Mucosa of rectum (tissue), 2 donors: ENCODE measurements around the gene DHRS12.

Source experiments
- H3K27ac ChIP-seq, 2 donors: one replicate each; pipeline ENCODE4 v1.7.0; 2013; ENCODE audit warnings: inconsistent platforms in 2 of 2, low read depth in 2 of 2, low read length in 2 of 2
- H3K27me3 ChIP-seq, 2 donors: one replicate each; pipeline ENCODE4 v1.7.0; 2013; ENCODE audit warnings: low read length in 2 of 2; ENCODE audit not compliant: control insufficient read depth in 2 of 2, insufficient read depth in 2 of 2
- H3K36me3 ChIP-seq, 2 donors: one replicate each; pipeline ENCODE4 v1.7.0; 2013; ENCODE audit warnings: low read length in 2 of 2; ENCODE audit not compliant: control insufficient read depth in 2 of 2, insufficient read depth in 2 of 2
- H3K4me1 ChIP-seq, 2 donors: one replicate each; pipeline ENCODE4 v1.7.0; 2013; ENCODE audit warnings: low read length in 2 of 2, mild to moderate bottlenecking in 1 of 2; ENCODE audit not compliant: control insufficient read depth in 2 of 2, insufficient read depth in 2 of 2
- H3K4me3 ChIP-seq, 2 donors: one replicate each; pipeline ENCODE4 v1.7.0; 2013; ENCODE audit warnings: low read length in 2 of 2
- H3K9ac ChIP-seq, 2 donors: one replicate each; pipeline ENCODE4 v1.7.0; 2013; ENCODE audit warnings: low read length in 2 of 2, low read depth in 1 of 2, mild to moderate bottlenecking in 1 of 2
- H3K9me3 ChIP-seq, 2 donors: one replicate each; pipeline ENCODE4 v1.7.0; 2013; ENCODE audit warnings: low read length in 2 of 2; ENCODE audit not compliant: control insufficient read depth in 2 of 2
- donor health status: healthy.
- donor health status: Normal muscosa, but diverticular disease.

Gene DHRS12

GRCh38 chr13:51783428-51784094 is 20.4 kb downstream of the DHRS12 start:
- Histone ChIP-seq H3K9me3 (no peaks in the 10 kb centered on the region), H3K27ac (no peak overlapping the region), H3K9ac (no peak overlapping the region), H3K4me1 (peaks cover 0 to 27% of the 10 kb centered on the region in 2 donors), H3K36me3 (no peaks in the 10 kb centered on the region), H3K4me3 (no peak overlapping the region), H3K27me3 (no peaks in the 10 kb centered on the region)

GRCh38 chr13:51782026-51782710 is 21.8 kb downstream of the DHRS12 start:
- no peaks in the 10 kb centered on the region for H3K27me3 ChIP-seq
- H3K27ac ChIP-seq, result no peak overlapping the region
- no peaks in the 10 kb centered on the region for H3K9me3 ChIP-seq
- no peak overlapping the region for H3K9ac ChIP-seq
- no peak overlapping the region for H3K4me3 ChIP-seq
- no peaks in the 10 kb centered on the region for H3K36me3 ChIP-seq
- H3K4me1 ChIP-seq, result peaks cover 0 to 25% of the 10 kb centered on the region in 2 donors

GRCh38 chr13:51781246-51782022 is 22.5 kb downstream of the DHRS12 start:
- H3K9ac ChIP-seq, result no peak overlapping the region
- H3K27me3 ChIP-seq, result no peaks in the 10 kb centered on the region
- H3K36me3 ChIP-seq, result no peaks in the 10 kb centered on the region
- H3K4me3 ChIP-seq, result no peak overlapping the region
- no peaks in the 10 kb centered on the region for H3K9me3 ChIP-seq
- no peak overlapping the region for H3K27ac ChIP-seq
- H3K4me1 ChIP-seq, result peaks cover 0 to 22% of the 10 kb centered on the region in 2 donors

GRCh38 chr13:51780099-51780498 is 23.9 kb downstream of the DHRS12 start:
- Histone ChIP-seq H3K9me3 (no peaks in the 10 kb centered on the region), H3K27me3 (no peaks in the 10 kb centered on the region), H3K4me1 (peaks cover 0 to 16% of the 10 kb centered on the region in 2 donors), H3K27ac (no peak overlapping the region), H3K9ac (no peak overlapping the region), H3K4me3 (no peak overlapping the region), H3K36me3 (no peaks in the 10 kb centered on the region)

GRCh38 chr13:51778392-51778791 is 25.6 kb downstream of the DHRS12 start:
- Histone ChIP-seq H3K27ac (no peak overlapping the region), H3K36me3 (no peaks in the 10 kb centered on the region), H3K9ac (no peak overlapping the region), H3K9me3 (no peaks in the 10 kb centered on the region), H3K4me3 (no peak overlapping the region), H3K4me1 (peaks cover 0 to 7% of the 10 kb centered on the region in 2 donors), H3K27me3 (no peaks in the 10 kb centered on the region)

GRCh38 chr13:51777921-51778320 is 26.0 kb downstream of the DHRS12 start:
- Histone ChIP-seq H3K27ac (no peak overlapping the region), H3K9me3 (no peaks in the 10 kb centered on the region), H3K9ac (no peak overlapping the region), H3K27me3 (no peaks in the 10 kb centered on the region), H3K36me3 (no peaks in the 10 kb centered on the region), H3K4me3 (no peak overlapping the region), H3K4me1 (peaks cover 0 to 4% of the 10 kb centered on the region in 2 donors)

GRCh38 chr13:51776179-51776578 is 27.8 kb downstream of the DHRS12 start:
- Histone ChIP-seq H3K27me3 (no peaks in the 10 kb centered on the region), H3K9ac (no peak overlapping the region), H3K4me3 (no peak overlapping the region), H3K9me3 (no peaks in the 10 kb centered on the region), H3K27ac (no peak overlapping the region), H3K36me3 (peaks cover 0 to 3% of the 10 kb centered on the region in 2 donors), H3K4me1 (no peaks in the 10 kb centered on the region)

GRCh38 chr13:51773515-51773914 is 30.4 kb downstream of the DHRS12 start:
- Histone ChIP-seq H3K36me3 (peaks cover 0 to 3% of the 10 kb centered on the region in 2 donors), H3K27me3 (no peaks in the 10 kb centered on the region), H3K4me1 (no peaks in the 10 kb centered on the region)

GRCh38 chr13:51772781-51773180 is 31.2 kb downstream of the DHRS12 start:
- Histone ChIP-seq H3K9me3 (no peaks in the 10 kb centered on the region), H3K36me3 (peaks cover 0 to 3% of the 10 kb centered on the region in 2 donors), H3K4me3 (no peak overlapping the region), H3K9ac (no peak overlapping the region), H3K27me3 (no peaks in the 10 kb centered on the region), H3K4me1 (no peaks in the 10 kb centered on the region), H3K27ac (no peak overlapping the region)

More at GRCh38 chr13:51773515-51773914, 30.4 kb downstream of the DHRS12 start:
- Histone ChIP-seq H3K9ac (no peak overlapping the region), H3K27ac (no peak overlapping the region), H3K9me3 (no peaks in the 10 kb centered on the region), H3K4me3 (no peak overlapping the region)

GRCh38 chr13:51772105-51772455 is 31.9 kb downstream of the DHRS12 start:
- Histone ChIP-seq H3K4me1 (no peaks in the 10 kb centered on the region), H3K9ac (no peak overlapping the region), H3K27ac (no peak overlapping the region), H3K27me3 (no peaks in the 10 kb centered on the region), H3K4me3 (no peak overlapping the region), H3K9me3 (no peaks in the 10 kb centered on the region), H3K36me3 (peaks cover 0 to 3% of the 10 kb centered on the region in 2 donors)
